ENCODE measurements around the gene KRT35. TPM values are rescaled to one million over a fixed set of nuclear protein-coding genes. Genes with fewer than 3 reads are reported as not detected.

Gene KRT35
- total and polyA plus RNA-seq, 10 of the 15 experiments (the other 5 are each of a cell fraction or from before 2014, with no cell fraction given) = not detected

GRCh38 chr17:41498276-41498675, 17.3 kb upstream of the KRT35 start (continued):
- no peak for TF ChIP-seq ELK1 (IDR thresholded peaks at IDR 0.05; ENCODE audit: low read depth, low read length)
- no peak for TF ChIP-seq ZBTB4 (CRISPR knock-in tag; IDR thresholded peaks at IDR 0.05)
- TF ChIP-seq TARDBP (IDR thresholded peaks at IDR 0.05; ENCODE audit: borderline replicate concordance) = no peak
- TF ChIP-seq BCLAF1 (IDR thresholded peaks at IDR 0.05) = no peak
- no peak for TF ChIP-seq ZZZ3 (IDR thresholded peaks at IDR 0.05; ENCODE audit: control insufficient read depth, insufficient read length, low read depth)
- no peak for TF ChIP-seq HDGF (IDR thresholded peaks at IDR 0.05)
- no peak for TF ChIP-seq STAT3 (IDR thresholded peaks at IDR 0.05; ENCODE audit: low read depth, low read length)

Data from GM12878 (cell line).